Stimulated activated CD8-positive, alpha-beta memory T cell treated with anti-CD3 and anti-CD28 coated beads, Interleukin-7, amount 100 ng/mL, for 24 hours (primary cell): ENCODE data around the gene KRT13.

Source experiments
- DNase-seq: peaks from one replicate; pipeline ENCODE4 v3.0.0-alpha.2; 2020; ENCODE audit warnings: low read depth

The KRT13 gene

DNA sequence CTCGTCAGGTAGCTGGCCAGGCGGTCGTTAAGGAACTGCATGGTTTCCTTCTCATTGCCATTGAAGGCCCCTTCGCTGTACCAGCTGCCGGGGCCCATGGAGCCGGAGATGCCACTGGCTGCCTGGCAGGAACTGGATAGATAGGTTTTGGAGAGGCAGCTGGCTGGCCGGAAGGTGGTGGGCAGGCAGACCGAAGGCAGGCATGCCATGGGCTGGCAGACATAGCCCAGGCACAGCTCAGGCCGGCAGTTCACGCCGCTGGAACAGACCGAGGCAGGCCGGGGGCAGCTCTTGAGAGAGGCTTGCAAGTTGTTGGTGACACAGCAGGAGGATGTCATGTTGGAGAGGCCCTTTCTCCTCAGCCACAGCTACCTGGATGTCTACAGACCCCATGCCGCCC lies 38.4 kb downstream of the KRT13 start, which contains the start of gene KRT32:
Gene KRT32 (minus strand): TSS at position 399 of the 400 bp plus-strand sequence. CDS start 61 bp downstream, at position 338.
- DNase-seq, result no peak

DNA sequence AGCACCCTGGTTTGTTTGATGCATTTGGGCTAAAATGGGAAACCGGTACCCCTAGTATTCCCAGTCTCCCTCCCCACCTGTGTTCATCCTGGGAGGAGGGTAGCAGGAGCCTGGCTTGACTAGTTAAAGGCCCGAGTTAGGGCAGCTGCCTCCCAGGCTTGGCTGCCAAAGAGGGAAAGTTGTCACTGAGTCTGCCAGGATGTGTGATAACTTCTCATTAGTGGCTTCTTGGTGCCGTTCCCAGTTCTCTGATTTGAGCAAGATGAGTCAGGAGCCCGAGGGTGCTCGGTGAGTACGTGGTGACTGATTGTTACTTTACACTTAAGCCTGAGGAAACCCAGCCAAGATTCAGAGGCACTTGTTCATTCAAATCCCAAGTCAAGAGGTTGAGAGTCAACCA lies 40.7 kb downstream of the KRT13 start:
- no peak for DNase-seq

DNA sequence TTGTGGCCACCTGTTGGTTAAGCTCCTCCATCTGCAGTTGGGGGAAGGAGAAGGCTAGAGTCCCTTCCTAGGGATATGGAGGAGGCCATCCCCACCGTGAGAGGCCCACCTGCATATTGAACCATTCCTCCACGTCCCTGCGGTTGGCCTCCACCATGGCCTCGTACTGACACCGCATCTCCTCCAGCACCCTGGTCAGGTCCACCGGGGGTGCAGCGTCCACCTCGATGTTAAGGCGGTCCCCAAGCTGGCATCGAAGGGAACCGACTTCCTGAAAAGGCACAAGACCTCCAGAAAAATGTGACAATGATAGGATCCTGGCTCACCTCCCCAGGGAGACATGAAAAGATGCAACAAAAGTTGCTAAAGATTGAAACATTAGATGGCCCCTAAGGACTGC lies 41.2 kb downstream of the KRT13 start:
- no peak for DNase-seq

DNA sequence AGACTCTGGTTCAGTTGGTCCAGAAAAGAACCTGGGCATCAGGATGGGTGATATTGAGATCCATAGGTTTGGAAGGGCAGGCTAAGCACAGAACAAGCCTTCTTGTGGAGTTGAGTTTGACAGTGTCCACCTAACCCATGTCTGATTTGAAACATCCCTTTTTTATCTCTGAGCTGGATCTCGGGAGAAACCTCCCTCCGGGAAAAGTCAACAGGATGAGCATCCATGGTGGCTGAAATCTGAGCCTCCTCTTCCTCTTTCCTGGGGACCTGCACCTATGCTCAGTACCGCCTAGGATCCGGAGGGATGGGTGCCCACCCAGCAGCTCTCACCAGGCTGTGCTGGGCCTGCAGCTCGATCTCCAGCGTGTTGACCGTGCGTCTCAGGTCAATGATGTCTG lies 41.7 kb downstream of the KRT13 start:
- no peak for DNase-seq

DNA sequence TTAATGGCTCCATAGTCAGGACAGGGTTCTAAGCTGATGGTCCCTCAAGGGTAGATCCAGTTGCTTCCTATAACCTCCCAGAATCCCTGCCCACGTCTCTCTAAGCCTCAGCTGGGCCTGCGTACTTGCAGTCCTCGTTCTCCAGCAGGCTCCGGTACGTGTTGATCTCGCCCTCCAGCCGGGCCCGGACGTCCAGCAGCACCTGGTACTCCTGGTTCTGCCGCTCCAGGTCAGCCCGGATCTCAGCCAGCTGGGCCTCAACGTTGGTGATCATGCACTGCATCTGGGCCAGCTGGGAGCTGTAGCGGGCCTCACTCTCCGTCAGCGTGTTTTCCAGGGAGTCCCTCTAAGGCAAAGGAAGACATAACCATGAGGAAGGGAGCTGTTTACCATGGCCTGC lies 42.7 kb downstream of the KRT13 start:
- no peak for DNase-seq

GRCh38 chr17:41457676-41458075 lies 47.7 kb downstream of the KRT13 start:
- no peak for DNase-seq

- no peak for DNase-seq
Observed at GRCh38 chr17:41456204-41456603, 49.2 kb downstream of the KRT13 start.

DNA sequence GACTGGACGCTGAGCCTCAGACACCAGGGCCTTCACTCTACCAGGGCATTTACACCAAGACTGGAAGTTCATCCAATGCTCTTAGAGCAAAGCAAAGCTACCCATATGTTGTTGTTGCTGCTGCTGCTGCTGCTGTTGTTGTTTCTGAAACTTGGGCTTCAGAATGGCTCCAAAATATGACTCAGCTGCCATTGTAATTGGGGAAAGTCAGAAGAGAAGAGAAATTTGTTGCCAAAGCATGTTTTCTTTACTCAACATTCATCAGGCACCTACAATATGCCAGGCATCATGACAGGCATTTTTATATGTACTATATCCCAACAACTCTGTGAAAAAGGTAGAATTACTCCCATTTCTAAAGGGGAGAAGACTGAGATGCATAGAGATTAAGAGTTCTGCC lies 50.2 kb downstream of the KRT13 start:
- no peak for DNase-seq

GRCh38 chr17:41453066-41453465 lies 52.3 kb downstream of the KRT13 start:
- no peak for DNase-seq

- no peak for DNase-seq
Observed at GRCh38 chr17:41452281-41452680, 53.1 kb downstream of the KRT13 start.

DNA sequence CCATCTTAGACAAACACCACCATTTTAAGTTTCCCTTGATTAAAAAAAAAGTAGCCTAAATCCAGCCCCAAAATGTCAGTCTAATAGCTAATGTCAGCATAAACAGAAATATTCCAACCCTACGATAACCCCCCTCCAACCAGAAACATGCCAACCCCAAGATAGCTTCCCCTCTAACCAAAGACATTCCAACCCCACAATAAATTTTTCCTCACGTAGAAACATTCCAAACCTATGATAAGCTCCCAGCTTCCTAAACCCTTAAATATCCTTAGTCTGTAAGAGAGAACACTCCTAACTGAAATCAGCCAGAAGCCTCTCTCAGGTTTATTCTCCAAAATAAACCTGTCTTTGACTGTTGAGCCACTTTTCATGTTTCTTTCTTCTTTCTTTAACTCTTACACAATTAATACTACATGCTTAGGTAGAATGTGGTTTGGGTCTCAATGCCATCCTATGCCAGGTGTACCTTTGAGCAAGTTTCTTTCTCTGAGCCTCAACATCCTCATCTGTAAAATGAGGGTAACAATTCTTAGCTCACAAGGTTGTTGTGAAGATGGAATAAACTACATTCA lies 54.2 kb downstream of the KRT13 start:
- DNase-seq, result no peak
